Measurements from ENCODE around the gene NXPE1.

NXPE1 gene

DNA sequence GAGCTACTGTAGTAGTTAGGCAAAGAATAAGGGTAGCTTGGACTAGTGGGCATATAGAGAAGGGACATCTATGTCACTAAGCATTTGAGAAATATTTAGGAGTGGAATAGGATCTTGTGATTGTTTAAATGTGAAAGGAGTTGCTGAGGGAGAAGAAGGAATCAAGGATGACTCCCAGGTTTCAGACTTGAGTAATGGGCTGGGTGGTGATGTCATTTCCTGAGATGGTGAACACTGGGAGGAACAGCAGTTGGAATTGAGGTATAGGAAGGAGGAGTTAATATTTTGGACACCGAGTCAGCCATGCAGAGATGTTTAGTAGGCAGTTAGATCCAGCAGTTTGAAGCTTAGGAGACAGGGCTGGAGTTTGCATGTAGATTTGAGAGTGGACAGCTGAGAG is 80.3 kb downstream of the NXPE1 start:
- DNase-seq (ENCODE audit: low spot score) = no peak
- no peak overlapping the region for H3K27ac ChIP-seq
- no peak overlapping the region for H3K4me3 ChIP-seq
- TF ChIP-seq, protein P1, sequence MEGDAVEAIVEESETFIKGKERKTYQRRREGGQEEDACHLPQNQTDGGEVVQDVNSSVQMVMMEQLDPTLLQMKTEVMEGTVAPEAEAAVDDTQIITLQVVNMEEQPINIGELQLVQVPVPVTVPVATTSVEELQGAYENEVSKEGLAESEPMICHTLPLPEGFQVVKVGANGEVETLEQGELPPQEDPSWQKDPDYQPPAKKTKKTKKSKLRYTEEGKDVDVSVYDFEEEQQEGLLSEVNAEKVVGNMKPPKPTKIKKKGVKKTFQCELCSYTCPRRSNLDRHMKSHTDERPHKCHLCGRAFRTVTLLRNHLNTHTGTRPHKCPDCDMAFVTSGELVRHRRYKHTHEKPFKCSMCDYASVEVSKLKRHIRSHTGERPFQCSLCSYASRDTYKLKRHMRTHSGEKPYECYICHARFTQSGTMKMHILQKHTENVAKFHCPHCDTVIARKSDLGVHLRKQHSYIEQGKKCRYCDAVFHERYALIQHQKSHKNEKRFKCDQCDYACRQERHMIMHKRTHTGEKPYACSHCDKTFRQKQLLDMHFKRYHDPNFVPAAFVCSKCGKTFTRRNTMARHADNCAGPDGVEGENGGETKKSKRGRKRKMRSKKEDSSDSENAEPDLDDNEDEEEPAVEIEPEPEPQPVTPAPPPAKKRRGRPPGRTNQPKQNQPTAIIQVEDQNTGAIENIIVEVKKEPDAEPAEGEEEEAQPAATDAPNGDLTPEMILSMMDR (IDR thresholded peaks at IDR 0.05) = no peak

DNA sequence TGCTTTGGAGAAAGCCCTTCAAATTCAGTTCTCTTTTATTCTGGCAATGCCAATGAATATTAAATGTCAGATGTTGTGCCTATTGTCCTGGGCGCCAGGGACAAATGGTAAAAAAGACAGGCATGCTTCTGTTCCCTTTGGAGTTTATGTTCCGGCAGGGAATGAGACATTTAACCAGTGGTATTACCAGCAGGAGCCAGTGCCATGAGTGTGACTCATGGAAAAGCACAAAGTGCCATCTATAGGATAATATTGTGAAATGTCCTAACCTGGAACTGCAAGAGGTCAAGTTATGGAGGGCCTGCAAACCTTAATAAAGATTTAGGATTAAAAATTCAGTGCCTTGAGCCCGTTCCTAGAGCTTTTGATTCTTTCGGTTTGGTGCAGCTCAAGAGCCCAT is 80.9 kb downstream of the NXPE1 start:
- DNase-seq (ENCODE audit: low spot score) = no peak
- H3K27ac ChIP-seq = no peak overlapping the region
- TF ChIP-seq, protein P1 (IDR thresholded peaks at IDR 0.05) = no peak
- H3K4me3 ChIP-seq = no peak overlapping the region

DNA sequence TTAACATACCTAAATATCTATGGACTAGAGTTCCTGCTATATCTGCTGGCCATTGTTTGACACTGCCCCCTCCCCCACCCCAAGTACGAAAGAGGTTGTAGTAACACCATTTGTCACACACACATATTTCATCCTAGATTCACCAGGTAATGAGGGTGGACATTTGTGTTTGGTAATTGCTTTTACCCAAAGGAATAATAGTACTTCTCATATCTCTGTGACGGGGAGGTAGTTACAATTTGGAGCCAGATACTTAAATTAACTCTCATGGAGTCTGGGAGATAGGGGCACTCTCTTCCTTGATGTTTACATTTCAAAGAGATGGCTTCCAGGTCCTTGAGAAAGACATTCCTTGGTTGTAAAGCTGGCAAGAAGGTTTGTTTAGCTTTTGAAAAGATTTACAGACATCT is 81.7 kb downstream of the NXPE1 start:
- TF ChIP-seq, protein P1 (IDR thresholded peaks at IDR 0.05) = no peak
- no peak overlapping the region for H3K4me3 ChIP-seq
- H3K27ac ChIP-seq = no peak overlapping the region
- DNase-seq (ENCODE audit: low spot score) = no peak

DNA sequence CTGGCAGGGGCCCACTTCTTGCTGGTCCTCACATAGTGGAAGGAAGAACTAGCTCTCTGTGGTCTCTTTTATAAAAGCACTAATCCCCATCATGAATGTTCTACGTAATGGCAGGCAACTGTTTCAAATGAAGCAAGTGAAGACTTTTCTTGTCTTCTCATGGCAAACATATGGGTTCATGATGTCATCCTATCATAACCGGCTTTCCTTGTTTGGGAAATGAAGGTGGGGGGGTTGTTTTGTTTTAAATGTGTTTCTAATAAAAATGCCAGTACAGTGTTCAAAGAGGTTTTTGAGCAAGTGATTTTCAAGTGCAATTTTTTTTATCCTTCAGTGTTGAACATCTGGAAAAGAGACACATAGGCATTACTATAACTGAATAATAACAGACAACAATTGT is 87.0 kb downstream of the NXPE1 start:
- Histone ChIP-seq H3K4me3 (no peak overlapping the region), H3K27ac (no peak overlapping the region)
- TF ChIP-seq, protein P1 (IDR thresholded peaks at IDR 0.05) = no peak
- DNase-seq (ENCODE audit: low spot score) = no peak

All from coronary artery (tissue), 2 donors.